Heart left ventricle (tissue), 16 donors: ENCODE measurements around the gene HDAC4. TPM values are rescaled to one million over a fixed set of nuclear protein-coding genes. Genes with fewer than 3 reads are reported as not detected.
A peak's percentile ranks its signal among the peaks of the same experiment; 100 is the strongest.

Source experiments
- ATAC-seq, 4 donors: fragments of 200-7000 bp; cut with Tn5 transposase; one replicate each; pipeline ENCODE4 v1.9.1; 2020 to 2022; ENCODE audit warnings: moderate library complexity in 4 of 4, mild to moderate bottlenecking in 3 of 4, moderate number of reproducible peaks in 1 of 4
- DNase-seq, 5 donors: peaks; one replicate each; pipeline ENCODE4 v3.0.0-alpha.2; 2020
- H3K27ac ChIP-seq, 12 donors: fragments of 200-600 bp; sonication (generic) in 4 of 12; one replicate each; pipeline versions ENCODE4 v1.5.0 to v1.8.0; 2016 to 2022; ENCODE audit warnings: mild to moderate bottlenecking in 2 of 12
- H3K27me3 ChIP-seq, 9 donors: fragments of 200-600 bp; sonication (generic) in 2 of 9; one replicate each; pipeline versions ENCODE4 v1.5.1 to v1.8.0; 2016 to 2022; ENCODE audit warnings: mild to moderate bottlenecking in 3 of 9
- H3K36me3 ChIP-seq, 9 donors: fragments of 200-600 bp; sonication (generic) in 2 of 9; one replicate each; pipeline versions ENCODE4 v1.5.0 to v1.8.0; 2018 to 2022; ENCODE audit warnings: mild to moderate bottlenecking in 2 of 9
- H3K4me1 ChIP-seq, 12 donors: fragments of 200-600 bp; sonication (generic) in 4 of 12; one replicate each; pipeline versions ENCODE4 v1.5.0 to v1.8.0; 2016 to 2022; ENCODE audit warnings: mild to moderate bottlenecking in 3 of 12
- H3K4me3 ChIP-seq, 12 donors: fragments of 200-600 bp; sonication (generic) in 4 of 12; one replicate each; pipeline versions ENCODE4 v1.5.0 to v1.8.0; 2017 to 2022; ENCODE audit warnings: mild to moderate bottlenecking in 9 of 12, moderate library complexity in 4 of 12
- H3K9me3 ChIP-seq, 12 donors: fragments of 200-600 bp; sonication (generic) in 4 of 12; one replicate each; pipeline versions ENCODE4 v1.5.0 to v1.8.0; 2016 to 2022; ENCODE audit warnings: mild to moderate bottlenecking in 1 of 12
- POLR2A ChIP-seq, 2 donors: fragments of 450-650 bp; IDR thresholded peaks; one replicate each; pipeline ENCODE4 v1.6.1; 2017; ENCODE audit warnings: antibody characterized with exemption in 2 of 2, mild to moderate bottlenecking in 2 of 2, moderate library complexity in 2 of 2
- WGBS, 4 donors: extraction: QIAGEN DNeasy Blood & Tissue Kit in 2 of 4; methylation state at CpG; one replicate each; pipeline versions ENCODE4 v1.1.5 to v1.1.7; 2013 to 2018; 5-methylcytosine and 5-hydroxymethylcytosine counted together
- intact Hi-C, 10 donors: fragments of 100-400 bp; cut with DNase I; formaldehyde crosslinking; loops; one replicate each; pipeline versions ENCODE4 v1.11.1 to v1.14.2; 2022
- polyA plus RNA-seq, 2 donors: library from polyadenylated mRNA; stranded (reverse); fragments of 200-250 nt; gene quantifications; one replicate each; pipeline ENCODE4 v1.2.3, GENCODE V29; 2013
- total RNA-seq, 9 donors: library from RNA; depleted of rRNA in 2 of 9; stranded (reverse); fragments of >200 nt in 2 of 9; fragmentation: NEBNext Ultra II Directional in 3 of 9; extraction: Animal tissue kit (Norgen Biotek cat#: 25700) in 3 of 9; gene quantifications; one replicate each; pipeline versions ENCODE4 v1.1.0 to v1.2.4, GENCODE V29; 2016 to 2023
- TF ChIP-seq, protein P1 (sequence below), 12 donors: fragments of 200-600 bp; sonication (generic) in 4 of 12; IDR thresholded peaks; one replicate each; pipeline versions ENCODE4 v1.5.0 to v1.8.0; 2018 to 2022; ENCODE audit warnings: antibody characterized with exemption in 12 of 12, mild to moderate bottlenecking in 5 of 12
- donor health status: ischemic (EF 13 %, LVEDD 7.1; RV severe dilation, severe dysfunction).
- donor health status: healthy with polysubstance abuse.
- donor health status: DM: no; HTN: yes; CAD: no.
- donor health status: DM: no; HTN: no; CAD: no.
- donor health status: ischemic (EF 25% LVEDD 6.9; RV normal size, moderate dysfunction).
- donor health status: ischemic (EF 25% LVEDD 5.7; RV mildly dilated, moderate dysfunction).
- donor health status: healthy.
- donor health status: DM: yes; HTN: yes; CAD: no.
- donor health status: ischemic (EF 35%, LVEDD 5.7; RV mildly dilated, moderate dysfunction).
- donor health status: nonischemic (EF 11% LVEDD 7.7; RV severe dilation, severe dysfunction).
- donor health status: DM: yes; HTN: yes; CAD: no.
- donor health status: PGD.
- donor health status: ischemic (EF 29% LVEDD 5.4; RV normal size, mild dysfunction).
- donor health status: nonischemic (EF 23%, LVEDD 6.1; RV moderate dilation, normal function).

HDAC4 gene
- total and polyA plus RNA-seq, 11 donors = 13.9 to 37.6 (median 27.5) TPM

- Histone ChIP-seq H3K27me3 (no peaks in the 10 kb centered on the region), H3K36me3 (peaks cover 0 to 69% (median 38%) of the 10 kb centered on the region in 9 donors), H3K9me3 (no peaks in the 10 kb centered on the region), H3K27ac (no peak overlapping the region), H3K4me1 (peaks cover 0 to 15% (median 3%) of the 10 kb centered on the region in 12 donors), H3K4me3 (no peak overlapping the region)
- no peak for TF ChIP-seq POLR2A (IDR thresholded peaks at IDR 0.05)
- TF ChIP-seq, protein P1, sequence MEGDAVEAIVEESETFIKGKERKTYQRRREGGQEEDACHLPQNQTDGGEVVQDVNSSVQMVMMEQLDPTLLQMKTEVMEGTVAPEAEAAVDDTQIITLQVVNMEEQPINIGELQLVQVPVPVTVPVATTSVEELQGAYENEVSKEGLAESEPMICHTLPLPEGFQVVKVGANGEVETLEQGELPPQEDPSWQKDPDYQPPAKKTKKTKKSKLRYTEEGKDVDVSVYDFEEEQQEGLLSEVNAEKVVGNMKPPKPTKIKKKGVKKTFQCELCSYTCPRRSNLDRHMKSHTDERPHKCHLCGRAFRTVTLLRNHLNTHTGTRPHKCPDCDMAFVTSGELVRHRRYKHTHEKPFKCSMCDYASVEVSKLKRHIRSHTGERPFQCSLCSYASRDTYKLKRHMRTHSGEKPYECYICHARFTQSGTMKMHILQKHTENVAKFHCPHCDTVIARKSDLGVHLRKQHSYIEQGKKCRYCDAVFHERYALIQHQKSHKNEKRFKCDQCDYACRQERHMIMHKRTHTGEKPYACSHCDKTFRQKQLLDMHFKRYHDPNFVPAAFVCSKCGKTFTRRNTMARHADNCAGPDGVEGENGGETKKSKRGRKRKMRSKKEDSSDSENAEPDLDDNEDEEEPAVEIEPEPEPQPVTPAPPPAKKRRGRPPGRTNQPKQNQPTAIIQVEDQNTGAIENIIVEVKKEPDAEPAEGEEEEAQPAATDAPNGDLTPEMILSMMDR (IDR thresholded peaks at IDR 0.05) = no peak
- intact Hi-C loops = no loop called here
- DNase-seq = peak in 3 of 5 donors; percentile 9 to 21 (median 17)
- ATAC-seq = no peak
- WGBS, 4 donors = 91 to 94% (median 92%) methylated on average over 16 of the region's 16 CpGs
Observed at GRCh38 chr2:239164335-239164871, 236.4 kb downstream of the HDAC4 start.

GRCh38 chr2:239163688-239164334, 237.0 kb downstream of the HDAC4 start:
- TF ChIP-seq, protein P1 (IDR thresholded peaks at IDR 0.05) = no peak
- no peak for TF ChIP-seq POLR2A (IDR thresholded peaks at IDR 0.05)
- no peak for ATAC-seq
- Histone ChIP-seq H3K27me3 (no peaks in the 10 kb centered on the region), H3K27ac (no peak overlapping the region), H3K4me3 (no peak overlapping the region), H3K9me3 (no peaks in the 10 kb centered on the region), H3K4me1 (peaks cover 0 to 15% (median 3%) of the 10 kb centered on the region in 12 donors), H3K36me3 (peaks cover 0 to 63% (median 38%) of the 10 kb centered on the region in 9 donors)
- DNase-seq = peak in 1 of 5 donors; percentile 14
- intact Hi-C loops = no loop called here
- WGBS, 4 donors = 92 to 94% (median 92%) methylated on average over 20 of the region's 20 CpGs

DNA sequence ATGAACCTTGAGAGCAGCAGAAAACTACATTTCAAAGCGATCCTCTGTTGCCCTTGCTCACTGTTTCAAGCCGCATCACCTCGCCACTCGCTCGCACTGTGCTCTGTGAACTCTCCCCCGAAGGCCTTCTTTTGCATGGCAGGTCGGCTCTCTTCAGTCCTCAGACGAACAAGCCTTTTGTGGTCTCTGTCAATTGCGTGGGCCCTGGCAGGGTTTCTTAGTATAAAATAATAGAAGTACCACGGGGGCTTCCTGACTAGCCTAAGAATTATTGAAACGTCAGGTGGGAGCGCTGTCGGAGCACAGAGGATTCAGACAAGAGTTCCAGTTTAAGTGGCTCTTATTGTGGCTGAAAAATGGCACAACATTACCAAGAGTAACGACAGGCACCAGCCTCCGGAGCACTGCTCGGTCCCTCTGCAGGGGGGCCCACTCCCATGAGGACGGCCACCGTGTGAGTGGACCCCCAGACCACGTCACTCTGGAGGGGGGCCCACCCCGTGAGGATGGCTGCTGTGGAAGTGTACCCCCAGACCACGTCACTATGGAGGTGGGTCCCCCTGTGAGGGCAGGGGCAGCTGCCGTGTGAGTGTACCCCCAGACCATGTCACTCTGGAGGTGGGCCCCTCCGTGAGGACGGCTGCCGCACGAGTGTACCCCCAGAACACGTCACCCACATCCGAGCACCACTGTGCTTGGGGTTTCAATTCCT, 237.7 kb downstream of the HDAC4 start:
- Histone ChIP-seq H3K27me3 (no peaks in the 10 kb centered on the region), H3K27ac (no peak overlapping the region), H3K9me3 (no peaks in the 10 kb centered on the region), H3K4me1 (peaks cover 0 to 15% (median 3%) of the 10 kb centered on the region in 12 donors), H3K4me3 (no peak overlapping the region), H3K36me3 (peaks cover 0 to 58% (median 36%) of the 10 kb centered on the region in 9 donors)
- intact Hi-C loops = no loop called here
- ATAC-seq (no peak), DNase-seq (peak in 2 of 5 donors; percentile 15 to 44)
- no peak for TF ChIP-seq POLR2A (IDR thresholded peaks at IDR 0.05)
- TF ChIP-seq, protein P1 (IDR thresholded peaks at IDR 0.05) = no peak
- 96 to 97% (median 96%) methylated on average over 25 to 28 of the region's 28 CpGs for WGBS, 4 donors
